HT1080 (cell line): Measurements from ENCODE around the gene GNAI3. TPM values are rescaled to one million over a fixed set of nuclear protein-coding genes. Genes with fewer than 3 reads are reported as not detected.
"Not testable (repeated sequence)": the region's sequence is repeated elsewhere in the genome, so short reads cannot be mapped to it uniquely, and the experiment has no call there.

Experiments
- DNase-seq: peaks from one replicate; pipeline ENCODE4 v3.0.0-alpha.2; 2015; ENCODE audit warnings: low read depth
- small RNA-seq: library from RNA; depleted of rRNA; stranded (forward); fragments of <200 nt; gene quantifications from one replicate; pipeline ENCODE3, GENCODE V24; 2014
- total RNA-seq: library from RNA; depleted of rRNA; stranded (reverse); fragments of >200 nt; shearing (Covaris generic); gene quantifications from 2 replicates; pipeline ENCODE4 v1.2.3, GENCODE V29; 2014; rRNA removed

The GNAI3 gene
- total RNA-seq, 1 experiment from 2014 or later, result 12.1 TPM

DNA sequence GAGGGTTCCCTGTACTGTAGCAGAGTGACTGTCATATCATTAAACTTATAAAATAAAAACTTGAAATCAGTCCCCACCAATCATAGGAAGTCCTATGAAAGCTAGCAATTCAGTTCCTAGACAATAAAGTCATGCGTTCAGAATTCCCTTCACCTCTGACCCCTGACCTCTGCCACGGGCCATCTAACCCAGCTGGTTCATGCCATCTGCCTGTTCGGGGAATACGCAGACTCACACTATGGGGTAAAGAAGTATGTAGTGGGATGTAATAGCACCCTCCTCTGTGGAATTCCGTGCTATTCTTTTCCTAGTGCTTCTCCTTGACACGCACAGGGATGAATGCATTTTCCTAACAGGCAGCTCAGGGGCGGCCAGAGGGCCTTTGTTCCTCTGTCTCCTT is 109.6 kb downstream of the GNAI3 start:
- no peak for DNase-seq

- no peak for DNase-seq
Observed at GRCh38 chr1:109658533-109659042, 110.2 kb downstream of the GNAI3 start.

DNA sequence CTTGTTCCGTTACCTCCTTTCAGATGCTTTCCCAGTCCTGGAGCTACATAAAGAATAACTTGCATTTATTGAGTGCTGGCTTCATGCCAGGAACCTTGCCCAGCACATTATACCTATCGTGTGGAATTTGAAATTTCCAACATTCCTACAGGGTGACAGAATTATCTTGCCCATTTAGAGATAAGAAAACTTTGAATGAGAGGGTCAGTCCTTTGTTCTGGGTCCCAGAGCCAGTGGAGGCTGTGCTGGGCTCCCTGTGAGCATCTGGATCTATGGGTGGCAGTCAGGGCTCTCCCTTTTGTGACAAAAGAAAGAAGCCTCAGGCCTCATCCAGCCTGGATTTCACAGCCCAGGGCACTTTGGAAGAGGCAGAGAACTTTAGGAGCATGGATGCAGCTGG is 110.7 kb downstream of the GNAI3 start:
- DNase-seq, result no peak

- DNase-seq, result no peak
Observed at GRCh38 chr1:109659997-109660690, 111.7 kb downstream of the GNAI3 start.

GRCh38 chr1:109660691-109661026 is 112.2 kb downstream of the GNAI3 start:
- DNase-seq, result not testable (repeated sequence)

- DNase-seq, result no peak
Observed at GRCh38 chr1:109661391-109661790, 113.0 kb downstream of the GNAI3 start.

- no peak for DNase-seq
Observed at GRCh38 chr1:109664671-109665070, 116.3 kb downstream of the GNAI3 start.

DNA sequence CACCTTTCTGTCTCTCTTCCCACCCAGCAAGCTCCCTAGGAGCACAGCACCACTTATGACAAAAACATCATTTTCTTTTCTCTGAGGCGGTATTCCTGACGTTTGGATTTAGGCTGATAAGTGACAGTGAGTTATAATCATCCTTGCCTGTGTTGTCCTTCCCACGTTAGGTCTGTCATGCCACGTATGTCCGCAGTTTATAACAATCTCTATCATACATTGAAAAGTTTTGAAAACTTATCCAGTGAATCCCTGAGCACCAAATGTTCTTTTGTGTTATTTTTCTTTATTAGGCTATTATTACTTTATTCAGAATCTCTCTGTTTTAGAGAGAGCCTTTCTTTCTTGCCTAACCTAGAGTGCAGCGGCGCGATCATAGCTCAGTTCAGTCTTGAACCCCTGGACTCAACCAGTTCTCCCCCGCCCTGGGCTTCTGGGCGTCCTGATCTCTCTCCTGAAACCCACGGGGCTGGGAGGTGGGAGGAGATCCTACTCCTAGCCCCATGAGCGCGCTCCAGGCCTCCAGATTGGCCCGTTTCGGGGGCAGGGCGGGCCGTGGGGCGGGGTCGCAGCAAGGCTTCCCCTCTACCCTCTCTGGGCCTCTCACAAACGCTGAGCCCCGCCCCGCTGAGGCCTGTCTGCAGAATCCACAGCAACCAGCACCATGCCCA is 119.2 kb downstream of the GNAI3 start, which contains the start of gene GSTM2:
Gene GSTM2, plus strand, starts transcription at position 606 of the 671 bp plus-strand sequence. Its CDS starts 59 bp downstream, at position 665.
- DNase-seq, result peak; percentile 71

Small RNA genes within 50 kb of the gene (small RNA-seq; reads per million reads assigned to genes)
- not detected for gene RNU6V

Other genes with a start within 250 kb of the GNAI3 start
- gene MYBPHL, start 241.6 kb upstream of the GNAI3 start, total RNA-seq, result not detected in 2 replicates
- 7.7 and 8.1 TPM in 2 replicates for gene SORT1, start 150.7 kb upstream of the GNAI3 start, total RNA-seq
- 54.6 and 94.4 TPM in 2 replicates for gene PSMA5, start 122.2 kb upstream of the GNAI3 start, total RNA-seq
- gene SYPL2, start 82.1 kb upstream of the GNAI3 start, total RNA-seq, result 0.05 and 0.17 TPM in 2 replicates
- 10.2 and 11.1 TPM in 2 replicates for gene ATXN7L2, start 64.7 kb upstream of the GNAI3 start, total RNA-seq
- 2.6 and 2.7 TPM in 2 replicates for gene CYB561D1, start 54.5 kb upstream of the GNAI3 start, total RNA-seq
- 1.4 and 2.0 TPM in 2 replicates for gene AMIGO1, start 38.9 kb upstream of the GNAI3 start, total RNA-seq
- not detected in 2 replicates for gene GPR61, start 8.7 kb upstream of the GNAI3 start, total RNA-seq
- 0.13 and 0.43 TPM in 2 replicates for gene GNAT2, start 71.0 kb downstream of the GNAI3 start, total RNA-seq
- 70.8 and 71.4 TPM in 2 replicates for gene AMPD2, start 71.2 kb downstream of the GNAI3 start, total RNA-seq
- 0.13 TPM in 1 of 2 replicates, not detected in the other for gene GSTM4, start 107.5 kb downstream of the GNAI3 start, total RNA-seq
- gene GSTM2, start 119.4 kb downstream of the GNAI3 start, total RNA-seq, result 2.3 and 3.1 TPM in 2 replicates
- gene GSTM1, start 139.2 kb downstream of the GNAI3 start, total RNA-seq, result 14.5 and 17.0 TPM in 2 replicates
- 0.03 TPM in 1 of 2 replicates, not detected in the other for gene GSTM5, start 163.6 kb downstream of the GNAI3 start, total RNA-seq
- gene GSTM3, start 192.4 kb downstream of the GNAI3 start, total RNA-seq, result 52.4 and 81.8 TPM in 2 replicates
- gene EPS8L3, start 215.3 kb downstream of the GNAI3 start, total RNA-seq, result not detected in 2 replicates